Activated CD4-positive, alpha-beta memory T cell treated with anti-CD3 and anti-CD28 coated beads for 36 hours (primary cell): Measurements from ENCODE around the gene ASPSCR1. TPM values are rescaled to one million over a fixed set of nuclear protein-coding genes. Genes with fewer than 3 reads are reported as not detected.

Experiments used
- CTCF ChIA-PET: fragments of 350-600 bp; sonication (Branson Sonifier 250); formaldehyde crosslinking; loops from one replicate; lab custom pipeline; 2021; ENCODE audit warnings: antibody characterized with exemption, inconsistent platforms; lab: Charles Lee
- POLR2A ChIA-PET: fragments of 350-600 bp; sonication (Branson Sonifier 250); formaldehyde crosslinking; loops from one replicate; lab custom pipeline; 2021; ENCODE audit warnings: antibody characterized with exemption; lab: Charles Lee
- DNase-seq: peaks from one replicate; pipeline ENCODE4 v3.0.0-alpha.2; 2020
- H3K27ac Mint-ChIP-seq: one replicate; pipeline ENCODE4 v1.8.0; 2021; ENCODE audit warnings: mixed read lengths
- H3K27me3 Mint-ChIP-seq: one replicate; pipeline ENCODE4 v1.8.0; 2021; ENCODE audit warnings: mixed read lengths
- H3K36me3 Mint-ChIP-seq: one replicate; pipeline ENCODE4 v1.8.0; 2021; ENCODE audit warnings: mixed read lengths
- H3K4me1 Mint-ChIP-seq: one replicate; pipeline ENCODE4 v1.8.0; 2021; ENCODE audit warnings: low read depth, mixed read lengths
- H3K4me3 Mint-ChIP-seq: one replicate; pipeline ENCODE4 v1.8.0; 2021; ENCODE audit warnings: mild to moderate bottlenecking, mixed read lengths
- H3K9me3 Mint-ChIP-seq: one replicate; pipeline ENCODE4 v1.8.0; 2021; ENCODE audit warnings: mixed read lengths
- intact Hi-C: fragments of 100-400 bp; cut with micrococcal nuclease; formaldehyde crosslinking; loops from one replicate; pipeline ENCODE4 v1.15.1; 2023
- total RNA-seq, 2 experiments: library from RNA; stranded (reverse); gene quantifications; one replicate each; pipeline ENCODE4 v1.2.3, GENCODE V29; 2021

The ASPSCR1 gene
- total RNA-seq, 2 experiments from 2014 or later = 25.4 to 27.1 TPM

- POLR2A ChIA-PET = no interaction called here
Measured at GRCh38 chr17:82008258-82008940, 31.0 kb downstream of the ASPSCR1 start.

GRCh38 chr17:82008941-82009405, 31.5 kb downstream of the ASPSCR1 start:
- Mint-ChIP-seq H3K4me1 (no peaks in the 10 kb centered on the region), H3K4me3 (no peak overlapping the region), H3K27me3 (no peaks in the 10 kb centered on the region), H3K36me3 (no peaks in the 10 kb centered on the region), H3K9me3 (no peaks in the 10 kb centered on the region), H3K27ac (no peak overlapping the region)
- ChIA-PET CTCF (interaction anchor here (0.7 to 1.2 kb wide), 4 partner anchors 12 to 97 kb away, joined by 3 to 4 read pairs (median 3); no protein-coding TSS in a partner anchor), POLR2A (no interaction called here)
- DNase-seq = no peak
- intact Hi-C loops = no loop called here

More at GRCh38 chr17:82008258-82008940, 31.0 kb downstream of the ASPSCR1 start:
- Mint-ChIP-seq H3K4me3 (no peak overlapping the region), H3K4me1 (peaks cover 2% of the 10 kb centered on the region), H3K27ac (no peak overlapping the region), H3K36me3 (no peaks in the 10 kb centered on the region), H3K27me3 (no peaks in the 10 kb centered on the region), H3K9me3 (no peaks in the 10 kb centered on the region)
- no peak for DNase-seq
- intact Hi-C loops = no loop called here
- CTCF ChIA-PET = interaction anchor here (0.7 to 1.2 kb wide), 2 partner anchors 12 to 49 kb away, joined by 3 read pairs; no protein-coding TSS in a partner anchor

GRCh38 chr17:82009413-82009812, 32.0 kb downstream of the ASPSCR1 start:
- H3K27me3 Mint-ChIP-seq = no peaks in the 10 kb centered on the region
- no peak overlapping the region for H3K4me3 Mint-ChIP-seq
- no peak overlapping the region for H3K27ac Mint-ChIP-seq
- CTCF ChIA-PET = interaction anchor here (0.9 to 1.2 kb wide), 3 partner anchors 12 to 97 kb away, joined by 3 to 4 read pairs (median 3); no protein-coding TSS in a partner anchor
- no peak for DNase-seq
- H3K4me1 Mint-ChIP-seq = no peaks in the 10 kb centered on the region
- POLR2A ChIA-PET = no interaction called here
- H3K36me3 Mint-ChIP-seq = no peaks in the 10 kb centered on the region
- intact Hi-C loops = no loop called here
- H3K9me3 Mint-ChIP-seq = no peaks in the 10 kb centered on the region

DNA sequence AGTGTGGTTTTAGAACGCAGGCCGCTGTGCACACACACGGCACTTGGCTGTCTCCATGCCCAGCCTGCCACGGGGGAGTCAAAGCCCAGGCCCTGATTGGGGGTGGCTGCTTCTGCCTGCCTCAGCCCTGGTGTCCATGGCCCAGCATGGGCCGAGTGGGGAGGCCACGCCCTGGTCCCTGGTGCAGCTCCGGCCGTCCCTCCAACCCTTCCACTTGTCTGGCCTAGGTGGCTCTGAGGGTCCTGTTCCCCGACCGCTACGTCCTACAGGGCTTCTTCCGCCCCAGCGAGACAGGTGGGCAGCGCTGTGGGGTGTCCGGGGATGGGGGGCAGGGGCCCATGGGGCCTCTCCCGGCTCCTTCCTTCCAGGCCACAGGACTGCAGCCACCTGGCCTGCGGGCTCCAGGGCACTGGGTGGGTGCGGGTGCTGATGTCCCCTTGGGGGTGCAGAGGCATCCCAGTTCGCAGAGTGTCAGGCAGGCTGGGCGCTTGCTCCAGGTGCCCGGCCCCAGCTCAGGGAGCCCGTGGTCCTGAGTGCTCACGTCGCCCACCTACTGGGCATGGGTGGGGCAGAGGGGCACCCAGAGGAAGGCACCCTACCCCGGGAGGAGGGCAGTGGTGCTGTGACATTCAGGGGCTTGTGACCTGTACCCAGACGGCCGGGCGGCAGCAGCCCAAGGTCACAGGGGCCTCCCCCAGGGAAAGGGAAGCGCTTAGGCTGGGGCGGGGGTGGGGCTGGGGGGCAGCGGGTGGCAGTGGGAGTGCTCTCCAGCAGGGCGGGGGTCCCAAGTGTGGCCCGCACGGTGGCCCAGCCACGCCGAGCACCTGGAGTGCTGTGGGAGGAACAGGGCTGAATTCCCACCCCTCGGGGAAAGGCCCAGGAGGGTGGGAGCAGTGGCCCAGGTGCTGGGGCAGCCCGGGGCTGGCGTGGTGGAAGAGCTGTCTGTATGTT, 33.4 kb downstream of the ASPSCR1 start:
- H3K4me3 Mint-ChIP-seq = no peak overlapping the region
- ChIA-PET POLR2A (no interaction called here), CTCF (no interaction called here)

DNA sequence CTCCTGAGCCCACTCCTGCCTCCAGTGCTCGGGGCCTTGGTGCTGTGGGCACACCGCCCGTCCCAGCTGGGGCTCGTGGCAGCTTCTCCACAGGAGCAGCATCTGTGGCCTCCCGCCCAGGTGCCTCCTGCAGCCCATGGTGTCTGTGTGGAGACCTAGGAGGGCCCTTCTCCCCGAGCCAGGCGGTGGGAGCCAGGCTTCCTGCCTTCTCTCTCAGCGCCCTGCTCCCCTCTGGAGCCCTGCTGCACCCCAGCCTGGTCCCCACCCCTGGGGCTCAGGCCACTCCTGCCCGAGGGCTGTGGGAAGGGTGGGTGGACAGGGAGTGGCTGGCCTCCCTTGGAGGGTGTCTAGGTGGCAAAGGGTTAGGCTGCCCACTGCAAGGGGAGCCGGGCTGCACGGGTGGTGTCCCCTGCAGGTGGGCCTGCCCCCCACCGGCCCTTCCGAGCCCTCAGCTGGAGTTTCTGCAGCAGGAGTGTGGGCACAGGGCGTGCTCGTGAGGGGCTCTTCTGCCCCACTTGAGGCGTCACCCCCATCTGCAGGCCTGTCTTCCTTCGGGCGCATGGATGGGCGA, 34.3 kb downstream of the ASPSCR1 start:
- CTCF ChIA-PET = no interaction called here
- intact Hi-C loops = no loop called here
- no peaks in the 10 kb centered on the region for H3K4me1 Mint-ChIP-seq
- H3K9me3 Mint-ChIP-seq = no peaks in the 10 kb centered on the region
- no peaks in the 10 kb centered on the region for H3K36me3 Mint-ChIP-seq
- no peak for DNase-seq
- no peak overlapping the region for H3K4me3 Mint-ChIP-seq
- no peaks in the 10 kb centered on the region for H3K27me3 Mint-ChIP-seq
- H3K27ac Mint-ChIP-seq = no peak overlapping the region
- POLR2A ChIA-PET = no interaction called here

More for the DNA sequence above, 33.4 kb downstream of the ASPSCR1 start:
- no peaks in the 10 kb centered on the region for H3K4me1 Mint-ChIP-seq
- no peaks in the 10 kb centered on the region for H3K36me3 Mint-ChIP-seq
- no peak overlapping the region for H3K27ac Mint-ChIP-seq
- intact Hi-C loops = no loop called here
- H3K9me3 Mint-ChIP-seq = no peaks in the 10 kb centered on the region
- DNase-seq = no peak
- no peaks in the 10 kb centered on the region for H3K27me3 Mint-ChIP-seq

GRCh38 chr17:82012261-82012639, 34.8 kb downstream of the ASPSCR1 start:
- Mint-ChIP-seq H3K27ac (no peak overlapping the region), H3K4me3 (no peak overlapping the region), H3K36me3 (no peaks in the 10 kb centered on the region), H3K4me1 (no peaks in the 10 kb centered on the region), H3K9me3 (no peaks in the 10 kb centered on the region), H3K27me3 (no peaks in the 10 kb centered on the region)
- no peak for DNase-seq
- ChIA-PET POLR2A (no interaction called here), CTCF (interaction anchor here (1.7 kb wide), 1 partner anchor 53 kb away, joined by 5 read pairs; no protein-coding TSS in a partner anchor)
- intact Hi-C loops = no loop called here

GRCh38 chr17:82012640-82013295, 35.3 kb downstream of the ASPSCR1 start:
- intact Hi-C loops = no loop called here
- H3K27me3 Mint-ChIP-seq = no peaks in the 10 kb centered on the region
- DNase-seq = no peak
- H3K9me3 Mint-ChIP-seq = no peaks in the 10 kb centered on the region
- ChIA-PET CTCF (interaction anchor here (1.7 kb wide), 1 partner anchor 53 kb away, joined by 5 read pairs; no protein-coding TSS in a partner anchor), POLR2A (no interaction called here)
- no peaks in the 10 kb centered on the region for H3K36me3 Mint-ChIP-seq
- no peak overlapping the region for H3K27ac Mint-ChIP-seq
- H3K4me3 Mint-ChIP-seq = no peak overlapping the region
- no peaks in the 10 kb centered on the region for H3K4me1 Mint-ChIP-seq

DNA sequence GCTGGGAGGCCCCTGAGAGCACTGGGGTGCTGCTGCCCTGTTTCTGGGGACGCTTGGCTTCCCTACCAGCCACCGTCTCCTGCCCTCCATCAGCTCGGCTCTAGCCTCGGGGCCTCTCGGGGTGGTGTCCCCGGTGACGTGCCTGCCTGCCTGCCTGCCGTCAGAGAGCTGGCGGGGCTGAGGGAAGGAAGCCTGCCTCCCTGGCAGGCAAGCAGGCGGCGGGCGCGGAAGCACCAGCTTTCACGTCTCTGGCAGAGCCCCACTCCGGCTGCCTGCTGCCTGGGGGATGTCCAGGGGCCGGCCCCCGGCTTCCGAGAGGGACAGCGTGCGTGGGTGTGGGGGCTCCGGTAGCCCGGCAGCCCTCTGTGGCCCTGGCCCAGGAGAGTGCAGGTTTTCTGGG, 35.9 kb downstream of the ASPSCR1 start:
- no peaks in the 10 kb centered on the region for H3K36me3 Mint-ChIP-seq
- no peaks in the 10 kb centered on the region for H3K4me1 Mint-ChIP-seq
- no peaks in the 10 kb centered on the region for H3K9me3 Mint-ChIP-seq
- no peaks in the 10 kb centered on the region for H3K27me3 Mint-ChIP-seq
- H3K4me3 Mint-ChIP-seq = no peak overlapping the region
- H3K27ac Mint-ChIP-seq = no peak overlapping the region
- ChIA-PET CTCF (interaction anchor here (0.5 to 1.7 kb wide), 2 partner anchors 54 to 425 kb away, joined by 3 to 5 read pairs; no protein-coding TSS in a partner anchor), POLR2A (no interaction called here)
- intact Hi-C loops = no loop called here
- DNase-seq = no peak

DNA sequence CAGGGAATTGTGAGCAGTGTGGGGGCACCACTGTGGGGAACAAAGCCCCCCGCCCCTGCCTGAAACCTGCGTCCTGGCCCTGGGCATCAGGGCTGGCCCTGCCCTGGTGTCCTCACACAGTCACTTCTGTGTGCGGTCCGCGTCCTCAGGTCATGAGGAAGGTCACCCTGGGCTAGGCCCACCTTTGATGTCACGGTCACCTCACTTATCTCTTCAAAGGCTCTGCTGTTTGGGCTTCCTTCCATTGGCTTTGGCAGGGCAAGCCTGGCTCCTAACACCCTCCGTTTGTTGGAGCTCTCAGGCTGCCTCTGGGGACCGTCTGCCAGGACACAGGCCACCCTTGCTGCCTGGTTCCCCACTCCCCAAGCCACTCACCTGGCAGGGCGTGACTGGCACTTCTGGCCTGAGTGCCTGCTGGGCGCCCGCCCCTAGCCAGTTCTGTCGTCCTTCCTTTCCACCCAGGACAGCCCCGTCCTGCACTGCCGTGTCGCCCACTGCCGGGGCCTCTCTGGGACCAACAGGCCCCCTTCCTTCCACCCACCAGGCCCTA, 36.4 kb downstream of the ASPSCR1 start:
- ChIA-PET CTCF (interaction anchor here (0.5 to 1.7 kb wide), 2 partner anchors 55 to 424 kb away, joined by 3 to 5 read pairs; no protein-coding TSS in a partner anchor), POLR2A (no interaction called here)
- H3K27ac Mint-ChIP-seq = no peak overlapping the region
- DNase-seq = no peak
- intact Hi-C loops = no loop called here
- no peaks in the 10 kb centered on the region for H3K4me1 Mint-ChIP-seq
- H3K36me3 Mint-ChIP-seq = no peaks in the 10 kb centered on the region
- H3K9me3 Mint-ChIP-seq = no peaks in the 10 kb centered on the region
- H3K4me3 Mint-ChIP-seq = no peak overlapping the region
- no peaks in the 10 kb centered on the region for H3K27me3 Mint-ChIP-seq

GRCh38 chr17:82014432-82014831, 37.0 kb downstream of the ASPSCR1 start:
- Mint-ChIP-seq H3K4me1 (no peaks in the 10 kb centered on the region), H3K36me3 (no peaks in the 10 kb centered on the region), H3K27me3 (no peaks in the 10 kb centered on the region), H3K4me3 (no peak overlapping the region), H3K9me3 (no peaks in the 10 kb centered on the region), H3K27ac (no peak overlapping the region)
- DNase-seq = no peak
- ChIA-PET CTCF (interaction anchor here (1.6 kb wide), 1 partner anchor 16 kb away, joined by 3 read pairs; no protein-coding TSS in a partner anchor), POLR2A (no interaction called here)
- intact Hi-C loops = no loop called here

DNA sequence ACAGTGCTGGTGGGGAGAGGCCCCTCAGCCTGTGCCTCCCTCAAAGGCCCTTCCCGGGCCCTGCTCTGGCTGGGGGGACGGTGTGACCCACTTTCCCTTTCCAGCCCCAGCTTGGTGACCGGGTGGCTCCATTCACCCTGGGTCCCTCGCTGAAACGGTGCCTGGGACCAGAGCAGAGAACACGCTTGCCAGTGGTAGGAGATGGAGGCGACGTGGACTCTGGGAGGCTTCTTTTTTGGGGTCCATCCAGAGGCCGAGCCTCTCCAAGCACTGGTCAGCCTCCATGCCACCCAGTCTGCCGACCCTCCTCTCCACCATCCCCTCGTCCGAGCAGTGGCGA, 37.5 kb downstream of the ASPSCR1 start:
- intact Hi-C loops = no loop called here
- CTCF ChIA-PET = interaction anchor here (1.6 kb wide), 1 partner anchor 15 kb away, joined by 3 read pairs; no protein-coding TSS in a partner anchor
- Mint-ChIP-seq H3K36me3 (no peaks in the 10 kb centered on the region), H3K27ac (no peak overlapping the region), H3K4me3 (no peak overlapping the region), H3K4me1 (no peaks in the 10 kb centered on the region), H3K9me3 (no peaks in the 10 kb centered on the region), H3K27me3 (no peaks in the 10 kb centered on the region)
- POLR2A ChIA-PET = no interaction called here
- no peak for DNase-seq
